Measurements from ENCODE around the gene JAKMIP1.

The JAKMIP1 gene

DNA sequence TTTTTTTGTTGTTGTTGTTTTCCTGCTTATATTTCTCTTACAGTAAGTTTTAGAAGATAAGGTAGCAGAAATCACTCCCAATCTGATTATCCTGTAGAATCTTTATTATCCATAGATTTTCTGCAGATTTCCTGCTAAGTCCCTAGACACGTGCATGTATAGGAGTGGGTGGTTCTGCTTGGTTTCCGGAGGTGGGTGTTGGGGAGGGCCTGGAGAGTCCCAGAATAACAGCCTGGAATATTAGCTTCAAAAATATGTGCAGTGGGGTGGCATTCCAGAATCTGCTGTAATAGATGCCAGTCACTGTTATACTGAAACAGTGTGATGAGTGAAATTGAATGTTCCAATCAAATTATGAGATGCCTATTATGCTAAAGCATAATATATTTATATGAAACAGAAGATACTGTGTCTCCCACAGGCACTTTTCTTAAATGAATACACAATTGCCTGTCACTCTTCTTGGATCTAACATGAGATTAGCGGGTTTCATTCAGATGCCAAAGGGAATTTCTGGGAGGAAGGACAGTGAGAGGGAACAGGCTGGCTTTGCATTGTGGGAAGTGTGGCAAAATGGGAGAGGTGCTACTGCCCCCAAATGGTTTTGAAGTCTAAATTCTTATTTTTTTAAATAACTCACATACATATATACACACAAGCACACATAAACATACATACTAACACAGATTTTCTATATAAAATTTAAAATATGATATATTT lies 219.8 kb downstream of the JAKMIP1 start:
- peak in 2 of 3 experiments; percentile 10 to 49 for DNase-seq

DNA sequence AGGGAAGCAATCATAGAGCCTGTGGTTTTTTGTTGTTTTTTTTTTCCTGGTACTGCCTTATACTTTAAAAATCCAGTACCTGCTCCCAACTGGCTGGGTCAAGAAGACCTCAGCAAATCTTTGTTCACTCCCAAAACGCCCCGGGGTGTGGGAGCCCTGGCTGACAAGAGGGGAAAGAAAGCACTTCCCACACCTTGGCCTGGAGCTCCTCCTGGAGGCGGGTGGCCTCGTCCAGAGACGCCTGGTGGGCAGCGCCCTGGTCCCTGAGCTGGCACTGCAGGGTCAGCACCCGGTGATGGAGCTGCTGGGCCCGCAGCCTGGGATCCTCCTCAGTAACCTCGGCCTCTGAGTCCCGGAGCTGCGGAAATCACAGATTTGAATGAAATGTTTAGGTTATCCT lies 220.4 kb downstream of the JAKMIP1 start:
- peak; percentile 70 to 81 (median 81) for DNase-seq

DNA sequence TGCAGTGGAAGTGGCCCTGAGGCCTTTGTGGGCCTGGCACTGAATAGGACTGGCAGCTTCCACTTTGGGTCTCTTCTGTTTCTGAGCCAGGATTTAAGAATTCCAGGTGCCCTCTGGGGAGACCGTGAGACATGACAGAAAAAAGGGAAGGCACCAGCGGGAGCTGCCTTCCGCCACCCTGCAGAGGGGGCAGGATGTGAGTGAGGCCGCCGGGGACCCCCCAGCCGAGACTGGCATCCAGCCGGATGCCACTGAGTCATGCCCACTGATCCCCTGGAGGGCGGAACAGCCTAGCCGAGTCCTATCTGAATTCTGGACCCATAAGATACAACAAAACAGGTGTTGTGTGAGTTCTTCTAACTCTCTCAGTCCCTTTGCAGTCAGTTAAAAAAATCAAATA lies 223.4 kb downstream of the JAKMIP1 start:
- DNase-seq: no peak

DNA sequence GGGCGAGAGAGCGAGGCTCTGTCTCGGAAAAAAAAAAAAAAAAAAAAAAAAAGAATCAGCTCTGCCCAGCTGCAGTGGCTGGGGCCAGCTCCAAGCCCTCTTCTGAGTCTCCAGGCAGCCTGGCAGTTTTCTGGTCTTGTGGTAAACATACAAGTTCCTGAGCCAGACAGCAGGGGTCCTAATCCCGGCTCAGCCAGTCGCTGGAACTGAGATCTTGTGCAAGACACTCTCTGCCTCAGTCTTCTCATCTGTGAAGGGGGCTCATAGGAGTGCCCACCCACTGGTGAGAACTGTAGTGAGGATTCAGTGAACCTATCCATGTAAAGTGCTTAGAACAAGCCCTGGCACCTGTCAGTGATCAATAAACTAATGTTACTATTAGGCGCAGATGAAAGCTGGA lies 223.9 kb downstream of the JAKMIP1 start:
- no peak for DNase-seq

Data from NCI-H1417 (cell line).